IMR-90 (cell line): Measurements from ENCODE around the gene PLCL2. TPM values are rescaled to one million over a fixed set of nuclear protein-coding genes. Genes with fewer than 3 reads are reported as not detected.

Experiments used
- ATAC-seq: fragments of 200-7000 bp; cut with Tn5 transposase; 2 replicates; pipeline ENCODE4 v1.9.1; 2020; ENCODE audit warnings: low read depth, mild to moderate bottlenecking, moderate library complexity
- BruUV-seq: library from RNA; stranded (reverse); fragments of 400-500 nt; replicated peaks from 2 replicates; lab custom pipeline; 2021; lab: Mats Ljungman, UMichigan
- CTCF ChIA-PET: fragments of 300-600 bp; formaldehyde crosslinking; extraction: SDS; loops from one replicate; lab custom pipeline; 2021; ENCODE audit warnings: antibody characterized with exemption; lab: Yijun Ruan, JAX
- POLR2A ChIA-PET: fragments of 300-600 bp; sonication (Branson Sonifier 250); formaldehyde crosslinking; loops from one replicate; lab custom pipeline; 2022; ENCODE audit warnings: antibody characterized with exemption; ENCODE audit not compliant: unreplicated experiment; lab: Charles Lee
- DNase-seq: peaks from one replicate; pipeline ENCODE4 v3.0.0; 2013
- H2AFZ ChIP-seq: replicated peaks from 2 replicates; pipeline ENCODE3; 2013; ENCODE audit warnings: low read length, mild to moderate bottlenecking; ENCODE audit not compliant: poor library complexity
- H2AK5ac ChIP-seq: 2 replicates; pipeline ENCODE4 v1.6.1; 2013; ENCODE audit warnings: low read depth, low read length, inconsistent platforms
- H2AK9ac ChIP-seq: replicated peaks from 2 replicates; pipeline ENCODE3; 2013; ENCODE audit warnings: mild to moderate bottlenecking, low read depth, low read length, moderate library complexity; ENCODE audit not compliant: poor library complexity
- H2BK120ac ChIP-seq: 2 replicates; pipeline ENCODE4 v1.6.1; 2013; ENCODE audit warnings: low read depth, low read length, inconsistent platforms
- H2BK15ac ChIP-seq: 3 replicates; pipeline ENCODE4 v1.6.1; 2013; ENCODE audit warnings: low read depth, low read length, inconsistent platforms
- H2BK20ac ChIP-seq: 2 replicates; pipeline ENCODE4 v1.6.1; 2013; ENCODE audit warnings: low read depth, mild to moderate bottlenecking, inconsistent platforms, low read length, moderate library complexity
- H2BK5ac ChIP-seq: 2 replicates; pipeline ENCODE4 v1.6.1; 2013; ENCODE audit warnings: mild to moderate bottlenecking, low read depth, low read length, inconsistent platforms; ENCODE audit not compliant: poor library complexity, severe bottlenecking
- H3K14ac ChIP-seq: replicated peaks from 2 replicates; pipeline ENCODE4 v1.6.1; 2013; ENCODE audit warnings: low read depth, low read length, inconsistent platforms
- H3K18ac ChIP-seq: 2 replicates; pipeline ENCODE4 v1.6.1; 2013; ENCODE audit warnings: low read depth, low read length, control low read depth
- H3K23ac ChIP-seq: 2 replicates; pipeline ENCODE4 v1.6.1; 2013; ENCODE audit warnings: low read depth, low read length, inconsistent platforms
- H3K27ac ChIP-seq: 2 replicates; pipeline ENCODE4 v1.5.1; 2013; ENCODE audit warnings: mild to moderate bottlenecking, control low read depth, low read length; ENCODE audit not compliant: insufficient read depth
- H3K27me3 ChIP-seq: 2 replicates; pipeline ENCODE4 v1.6.1; 2013; ENCODE audit warnings: low read length; ENCODE audit not compliant: control insufficient read depth, insufficient read depth
- H3K36me3 ChIP-seq: 2 replicates; pipeline ENCODE4 v1.6.1; 2013; ENCODE audit warnings: low read length, mixed read lengths; ENCODE audit not compliant: control insufficient read depth, insufficient read depth
- H3K4ac ChIP-seq: 2 replicates; pipeline ENCODE4 v1.6.1; 2013; ENCODE audit warnings: low read depth, low read length, inconsistent platforms
- H3K4me1 ChIP-seq: 2 replicates; pipeline ENCODE4 v1.6.1; 2013; ENCODE audit warnings: low read length, mixed read lengths; ENCODE audit not compliant: control insufficient read depth, insufficient read depth
- H3K4me2 ChIP-seq: 2 replicates; pipeline ENCODE4 v1.6.1; 2013; ENCODE audit warnings: low read depth, mild to moderate bottlenecking, control low read depth, low read length, moderate library complexity
- H3K4me3 ChIP-seq: 2 replicates; pipeline ENCODE4 v1.5.1; 2013; ENCODE audit warnings: low read depth, mild to moderate bottlenecking, control low read depth, low read length, moderate library complexity; ENCODE audit not compliant: insufficient read depth
- H3K56ac ChIP-seq: 2 replicates; pipeline ENCODE4 v1.6.1; 2013; ENCODE audit warnings: low read length, inconsistent platforms; ENCODE audit not compliant: insufficient read depth; ENCODE audit errors: extremely low read depth
- H3K79me1 ChIP-seq, 2 experiments: 2 replicates each; pipeline ENCODE4 v1.6.1; 2013; ENCODE audit warnings: low read length in 2 of 2, inconsistent platforms in 1 of 2, low read depth in 1 of 2
- H3K9ac ChIP-seq: 2 replicates; pipeline ENCODE4 v1.6.1; 2013; ENCODE audit warnings: low read depth, low read length, control low read depth
- H3K9me1 ChIP-seq: 2 replicates; pipeline ENCODE4 v1.6.1; 2013; ENCODE audit warnings: low read length, inconsistent platforms; ENCODE audit not compliant: insufficient read depth
- H3K9me3 ChIP-seq: 2 replicates; pipeline ENCODE4 v1.6.1; 2013; ENCODE audit warnings: low read length; ENCODE audit not compliant: control insufficient read depth, insufficient read depth
- H4K20me1 ChIP-seq: 2 replicates; pipeline ENCODE4 v1.6.1; 2013; ENCODE audit warnings: low read length, inconsistent platforms; ENCODE audit not compliant: insufficient read depth
- H4K5ac ChIP-seq: 2 replicates; pipeline ENCODE4 v1.6.1; 2013; ENCODE audit warnings: mild to moderate bottlenecking, low read depth, low read length, control low read depth
- H4K8ac ChIP-seq, 2 experiments: 2 replicates each; pipeline ENCODE4 v1.6.1; 2013; ENCODE audit warnings: low read depth in 2 of 2, low read length in 2 of 2, control low read depth in 1 of 2, inconsistent platforms in 1 of 2
- H4K91ac ChIP-seq: 2 replicates; pipeline ENCODE4 v1.6.1; 2013; ENCODE audit warnings: low read depth, low read length, inconsistent platforms; ENCODE audit not compliant: insufficient read depth
- BHLHE40 ChIP-seq: fragments of 150-350 bp; IDR thresholded peaks from 2 replicates; pipeline ENCODE4 v1.6.1; 2016; ENCODE audit warnings: mild to moderate bottlenecking, low read depth, low read length
- CEBPB ChIP-seq: IDR thresholded peaks from 2 replicates; pipeline ENCODE4 v1.6.1; 2012; ENCODE audit warnings: low read depth, low read length, improper control_type of control experiment
- CHD1 ChIP-seq: IDR thresholded peaks from 2 replicates; pipeline ENCODE4 v1.6.1; 2012; ENCODE audit warnings: low read depth, low read length, improper control_type of control experiment
- FOS ChIP-seq: fragments of 150-350 bp; IDR thresholded peaks from 2 replicates; pipeline ENCODE4 v1.6.1; 2016; ENCODE audit warnings: low read depth, low read length
- MAFK ChIP-seq: IDR thresholded peaks from 2 replicates; pipeline ENCODE4 v1.6.1; 2012; ENCODE audit warnings: low read depth, low read length, improper control_type of control experiment
- MAZ ChIP-seq: IDR thresholded peaks from 2 replicates; pipeline ENCODE4 v1.6.1; 2012; ENCODE audit warnings: low read depth, mild to moderate bottlenecking, low read length, improper control_type of control experiment, moderate library complexity, borderline replicate concordance
- MXI1 ChIP-seq: IDR thresholded peaks from 2 replicates; pipeline ENCODE4 v1.6.1; 2012; ENCODE audit warnings: low read depth, mild to moderate bottlenecking, low read length, moderate library complexity, borderline replicate concordance
- NFE2L2 ChIP-seq: fragments of 150-350 bp; IDR thresholded peaks from 2 replicates; pipeline ENCODE4 v1.6.1; 2016; ENCODE audit warnings: low read depth, mild to moderate bottlenecking, low read length
- POLR2A ChIP-seq: IDR thresholded peaks from 2 replicates; pipeline ENCODE4 v1.6.1; 2012; ENCODE audit warnings: mild to moderate bottlenecking, low read depth, low read length
- RAD21 ChIP-seq: IDR thresholded peaks from 2 replicates; pipeline ENCODE4 v1.6.1; 2012; ENCODE audit warnings: low read length, improper control_type of control experiment
- RCOR1 ChIP-seq: IDR thresholded peaks from 2 replicates; pipeline ENCODE4 v1.6.1; 2012; ENCODE audit warnings: mild to moderate bottlenecking, low read length, improper control_type of control experiment; ENCODE audit not compliant: insufficient replicate concordance
- RFX5 ChIP-seq: IDR thresholded peaks from 2 replicates; pipeline ENCODE4 v1.8.0; 2012; ENCODE audit warnings: low read depth, mild to moderate bottlenecking, low read length, moderate library complexity
- SMC3 ChIP-seq: fragments of 150-350 bp; IDR thresholded peaks from 2 replicates; pipeline ENCODE4 v1.6.1; 2016; ENCODE audit warnings: low read depth, mild to moderate bottlenecking, antibody characterized with exemption, low read length, moderate library complexity
- USF2 ChIP-seq: fragments of 150-350 bp; IDR thresholded peaks from 2 replicates; pipeline ENCODE4 v1.6.1; 2017; ENCODE audit warnings: mild to moderate bottlenecking, antibody characterized with exemption, low read length, low read depth
- WGBS, 2 experiments: methylation state at CpG; one replicate each; pipeline versions ENCODE4 v1.1.5 to v1.1.7; 2013; ENCODE audit warnings: missing lambda C conversion rate in 2 of 2; ENCODE audit not compliant: insufficient read length in 1 of 2; ENCODE audit errors: extremely low coverage in 2 of 2; 5-methylcytosine and 5-hydroxymethylcytosine counted together
- dilution Hi-C: fragments of 300-500 bp; cut with HindIII; formaldehyde crosslinking; loops from one replicate; pipeline ENCODE4 v1.14.3; 2018; ENCODE audit warnings: low sequenced_read_pairs; ENCODE audit not compliant: unreplicated experiment
- in situ Hi-C: fragments of 300-500 bp; cut with MboI; formaldehyde crosslinking; loops from 3 replicates; pipeline ENCODE4 v1.14.3; 2019; ENCODE audit warnings: low sequenced_read_pairs, inconsistent platforms, mixed read lengths
- intact Hi-C: fragments of 100-400 bp; cut with micrococcal nuclease; formaldehyde crosslinking; loops from 2 replicates; pipeline ENCODE4 v1.10.0; 2022
- polyA plus RNA-seq, 3 experiments: library from polyadenylated mRNA; depleted of rRNA; stranded (reverse); fragments of >200 nt; gene quantifications; 2 replicates each; pipeline ENCODE4 v1.2.3, GENCODE V29; 2012; ENCODE audit warnings: low replicate concordance in 1 of 3
- total RNA-seq: library from RNA; depleted of rRNA; stranded (reverse); fragments of >200 nt; gene quantifications from 2 replicates; pipeline ENCODE4 v1.2.3, GENCODE V29; 2012
- TF ChIP-seq, protein P1 (sequence below): conservative IDR thresholded peaks from 2 replicates; pipeline ENCODE4 v1.5.1; 2012; ENCODE audit warnings: mild to moderate bottlenecking, low read depth, low read length, improper control_type of control experiment
- TF ChIP-seq, protein P2 (sequence below): fragments of 150-350 bp; IDR thresholded peaks from 2 replicates; pipeline ENCODE4 v1.6.1; 2016; ENCODE audit warnings: low read depth, mild to moderate bottlenecking, low read length, moderate library complexity, borderline replicate concordance

The PLCL2 gene
- total and polyA plus RNA-seq, 2 of the 4 experiments (the other 2 are of a cell fraction) = 0.92 to 3.8 TPM

DNA sequence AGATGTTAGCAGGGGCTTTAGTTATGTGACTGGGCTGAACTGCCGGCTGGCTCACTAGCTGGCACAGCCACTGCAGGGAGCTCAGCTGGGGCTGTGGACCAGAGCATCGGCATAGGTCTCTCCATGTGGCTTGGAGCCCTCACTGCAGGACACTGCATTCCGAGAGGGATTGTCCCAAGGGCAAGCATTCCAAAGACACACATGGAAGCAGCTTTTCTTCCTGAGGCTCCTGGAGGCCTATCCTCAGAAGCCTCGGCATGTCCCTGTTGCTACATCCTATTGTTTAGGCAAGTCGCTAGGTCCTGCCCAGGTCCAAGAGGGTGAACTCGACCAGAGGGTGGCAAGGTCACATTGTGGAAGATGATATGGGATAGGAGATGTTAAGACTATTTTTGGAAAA is 209.8 kb downstream of the PLCL2 start:
- CTCF ChIA-PET = no interaction called here
- H2AFZ ChIP-seq = no peak overlapping the region
- no peak overlapping the region for H3K4me3 ChIP-seq
- 57% methylated on average over 1 of the region's 6 CpGs; no CpG with 5 or more reads in 1 of the 2 experiments for WGBS, 2 experiments
- H3K79me1 ChIP-seq = no peaks in the 10 kb centered on the region
- no peak overlapping the region for H3K4me2 ChIP-seq
- no peak overlapping the region for H3K18ac ChIP-seq
- no peaks in the 10 kb centered on the region for H4K20me1 ChIP-seq
- POLR2A ChIA-PET = no interaction called here
- intact Hi-C loops (no loop called here), in situ Hi-C loops (no loop called here), dilution Hi-C loops (no loop called here)
- no peak overlapping the region for H2BK120ac ChIP-seq
- no peak overlapping the region for H2BK15ac ChIP-seq
- DNase-seq (no peak), ATAC-seq (no peak)
- H3K14ac ChIP-seq = no peak overlapping the region
- no peak overlapping the region for H3K23ac ChIP-seq
- H3K27ac ChIP-seq = no peak overlapping the region
- no peak overlapping the region for H2BK20ac ChIP-seq
- no peak overlapping the region for H3K9ac ChIP-seq
- no peak overlapping the region for H4K5ac ChIP-seq
- H3K4me1 ChIP-seq = no peaks in the 10 kb centered on the region
- no TSS peak for BruUV-seq
- H2AK9ac ChIP-seq = no peak overlapping the region
- no peak overlapping the region for H3K56ac ChIP-seq
- H3K27me3 ChIP-seq = no peaks in the 10 kb centered on the region
- H4K8ac ChIP-seq = no peak overlapping the region
- no peak overlapping the region for H2BK5ac ChIP-seq
- no peaks in the 10 kb centered on the region for H3K36me3 ChIP-seq
- H3K9me3 ChIP-seq = no peaks in the 10 kb centered on the region
- TF ChIP-seq, protein P1, sequence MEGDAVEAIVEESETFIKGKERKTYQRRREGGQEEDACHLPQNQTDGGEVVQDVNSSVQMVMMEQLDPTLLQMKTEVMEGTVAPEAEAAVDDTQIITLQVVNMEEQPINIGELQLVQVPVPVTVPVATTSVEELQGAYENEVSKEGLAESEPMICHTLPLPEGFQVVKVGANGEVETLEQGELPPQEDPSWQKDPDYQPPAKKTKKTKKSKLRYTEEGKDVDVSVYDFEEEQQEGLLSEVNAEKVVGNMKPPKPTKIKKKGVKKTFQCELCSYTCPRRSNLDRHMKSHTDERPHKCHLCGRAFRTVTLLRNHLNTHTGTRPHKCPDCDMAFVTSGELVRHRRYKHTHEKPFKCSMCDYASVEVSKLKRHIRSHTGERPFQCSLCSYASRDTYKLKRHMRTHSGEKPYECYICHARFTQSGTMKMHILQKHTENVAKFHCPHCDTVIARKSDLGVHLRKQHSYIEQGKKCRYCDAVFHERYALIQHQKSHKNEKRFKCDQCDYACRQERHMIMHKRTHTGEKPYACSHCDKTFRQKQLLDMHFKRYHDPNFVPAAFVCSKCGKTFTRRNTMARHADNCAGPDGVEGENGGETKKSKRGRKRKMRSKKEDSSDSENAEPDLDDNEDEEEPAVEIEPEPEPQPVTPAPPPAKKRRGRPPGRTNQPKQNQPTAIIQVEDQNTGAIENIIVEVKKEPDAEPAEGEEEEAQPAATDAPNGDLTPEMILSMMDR = no peak
- no peak for TF ChIP-seq NFE2L2
- no peak for TF ChIP-seq RFX5
- TF ChIP-seq RAD21 = no peak
- no peak for TF ChIP-seq SMC3
- no peak for TF ChIP-seq BHLHE40
- no peak for TF ChIP-seq CEBPB
- TF ChIP-seq, protein P2, sequence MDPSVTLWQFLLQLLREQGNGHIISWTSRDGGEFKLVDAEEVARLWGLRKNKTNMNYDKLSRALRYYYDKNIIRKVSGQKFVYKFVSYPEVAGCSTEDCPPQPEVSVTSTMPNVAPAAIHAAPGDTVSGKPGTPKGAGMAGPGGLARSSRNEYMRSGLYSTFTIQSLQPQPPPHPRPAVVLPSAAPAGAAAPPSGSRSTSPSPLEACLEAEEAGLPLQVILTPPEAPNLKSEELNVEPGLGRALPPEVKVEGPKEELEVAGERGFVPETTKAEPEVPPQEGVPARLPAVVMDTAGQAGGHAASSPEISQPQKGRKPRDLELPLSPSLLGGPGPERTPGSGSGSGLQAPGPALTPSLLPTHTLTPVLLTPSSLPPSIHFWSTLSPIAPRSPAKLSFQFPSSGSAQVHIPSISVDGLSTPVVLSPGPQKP = no peak
- TF ChIP-seq MXI1 = no peak
- TF ChIP-seq CHD1 = no peak
- no peak for TF ChIP-seq FOS
- TF ChIP-seq MAZ = no peak
- no peak for TF ChIP-seq RCOR1
- no peak for TF ChIP-seq POLR2A
- TF ChIP-seq MAFK = no peak
- TF ChIP-seq USF2 = no peak
- H3K9me1 ChIP-seq = no peaks in the 10 kb centered on the region
- H3K4ac ChIP-seq = no peak overlapping the region
- H4K91ac ChIP-seq = no peak overlapping the region
- no peak overlapping the region for H2AK5ac ChIP-seq
